WTC11 (cell line): ENCODE data around the gene ELP2. TPM values are rescaled to one million over a fixed set of nuclear protein-coding genes. Genes with fewer than 3 reads are reported as not detected.
A peak's percentile ranks its signal among the peaks of the same experiment; 100 is the strongest.

Experiments
- ATAC-seq: fragments of 200-7000 bp; cut with Tn5 transposase; 2 replicates; pipeline ENCODE4 v1.10.0; 2021; ENCODE audit warnings: mild to moderate bottlenecking, moderate library complexity
- Bru-seq: library from RNA; stranded (reverse); fragments of 400-500 nt; gene quantifications from one replicate; lab custom pipeline; 2021; lab: Mats Ljungman, UMichigan
- CTCF ChIA-PET: fragments of 300-600 bp; sonication (Branson Sonifier 250); formaldehyde crosslinking; loops from one replicate; lab custom pipeline; 2021; ENCODE audit warnings: antibody characterized with exemption; lab: Charles Lee
- POLR2A ChIA-PET: fragments of 350-600 bp; sonication (Branson Sonifier 250); formaldehyde crosslinking; loops from one replicate; lab custom pipeline; 2021; ENCODE audit warnings: antibody characterized with exemption; lab: Charles Lee
- DNase-seq: peaks from one replicate; pipeline ENCODE4 v3.0.0; 2021; ENCODE audit warnings: low spot score
- H3K27ac Mint-ChIP-seq: 2 replicates; pipeline ENCODE4 v1.8.0; 2021; ENCODE audit warnings: mixed read lengths
- H3K27me3 Mint-ChIP-seq: 2 replicates; pipeline ENCODE4 v1.8.0; 2021; ENCODE audit warnings: low read depth, mild to moderate bottlenecking, moderate library complexity, mixed read lengths
- H3K36me3 Mint-ChIP-seq: 2 replicates; pipeline ENCODE4 v1.8.0; 2021; ENCODE audit warnings: mixed read lengths
- H3K4me1 Mint-ChIP-seq: 2 replicates; pipeline ENCODE4 v1.8.0; 2022; ENCODE audit warnings: mixed read lengths
- H3K4me3 Mint-ChIP-seq: 2 replicates; pipeline ENCODE4 v1.8.0; 2021; ENCODE audit warnings: mild to moderate bottlenecking, moderate library complexity, mixed read lengths
- H3K9me3 Mint-ChIP-seq: 2 replicates; pipeline ENCODE4 v1.8.0; 2021; ENCODE audit warnings: mixed read lengths
- CREB1 ChIP-seq: sonication (generic); formaldehyde crosslinking; IDR thresholded peaks from 2 replicates; pipeline ENCODE4 v1.8.0; 2023; ENCODE audit warnings: mild to moderate bottlenecking, missing genetic modification reagents
- CREM ChIP-seq: sonication (generic); formaldehyde crosslinking; IDR thresholded peaks from 2 replicates; pipeline ENCODE4 v1.8.1; 2022; ENCODE audit warnings: mild to moderate bottlenecking, missing genetic modification reagents, moderate library complexity
- ESRRA ChIP-seq: sonication (generic); formaldehyde crosslinking; IDR thresholded peaks from 2 replicates; pipeline ENCODE4 v1.8.1; 2022; ENCODE audit warnings: mild to moderate bottlenecking, missing genetic modification reagents, borderline replicate concordance
- FOXK1 ChIP-seq: sonication (generic); formaldehyde crosslinking; IDR thresholded peaks from 2 replicates; pipeline ENCODE4 v1.8.0; 2022; ENCODE audit warnings: mild to moderate bottlenecking, moderate library complexity, missing genetic modification reagents
- FOXP1 ChIP-seq: sonication (generic); formaldehyde crosslinking; IDR thresholded peaks from 2 replicates; pipeline ENCODE4 v1.8.0; 2022; ENCODE audit warnings: missing genetic modification reagents, mild to moderate bottlenecking, moderate library complexity, borderline replicate concordance
- GRHL2 ChIP-seq: fragments of 250-450 bp; sonication (Bioruptor Pico); IDR thresholded peaks from 2 replicates; pipeline ENCODE4 v1.8.0; 2022; ENCODE audit warnings: mild to moderate bottlenecking, moderate library complexity; ENCODE audit not compliant: insufficient replicate concordance, severe bottlenecking
- GTF2I ChIP-seq: fragments of 250-450 bp; sonication (Bioruptor Pico); conservative IDR thresholded peaks from 2 replicates; pipeline ENCODE4 v1.4.0; 2021; ENCODE audit warnings: mild to moderate bottlenecking
- NFE2L1 ChIP-seq: sonication (generic); formaldehyde crosslinking; IDR thresholded peaks from 2 replicates; pipeline ENCODE4 v1.8.1; 2023; ENCODE audit warnings: missing genetic modification reagents
- NR1H2 ChIP-seq: sonication (generic); formaldehyde crosslinking; IDR thresholded peaks from 2 replicates; pipeline ENCODE4 v1.9.0; 2021; ENCODE audit warnings: mild to moderate bottlenecking, moderate library complexity, missing genetic modification reagents
- RELA ChIP-seq: sonication (generic); formaldehyde crosslinking; IDR thresholded peaks from 2 replicates; pipeline ENCODE4 v1.8.1; 2022; ENCODE audit warnings: missing genetic modification reagents, mild to moderate bottlenecking, borderline replicate concordance
- SMAD3 ChIP-seq: sonication (generic); formaldehyde crosslinking; IDR thresholded peaks from 2 replicates; pipeline ENCODE4 v1.8.0; 2022; ENCODE audit warnings: missing genetic modification reagents, mild to moderate bottlenecking, borderline replicate concordance
- SP1 ChIP-seq: sonication (generic); formaldehyde crosslinking; conservative IDR thresholded peaks from 2 replicates; pipeline ENCODE4 v1.8.1; 2022; ENCODE audit warnings: missing genetic modification reagents
- ZNF317 ChIP-seq: sonication (generic); formaldehyde crosslinking; IDR thresholded peaks from 2 replicates; pipeline ENCODE4 v1.8.1; 2023; ENCODE audit warnings: low read depth, mild to moderate bottlenecking, moderate library complexity, missing genetic modification reagents, borderline replicate concordance
- ZNF396 ChIP-seq: fragments of 250-450 bp; sonication (Bioruptor Pico); IDR thresholded peaks from 2 replicates; pipeline ENCODE4 v1.8.0; 2021; ENCODE audit warnings: mild to moderate bottlenecking, moderate library complexity, borderline replicate concordance
- ZNF416 ChIP-seq: fragments of 250-450 bp; sonication (Bioruptor Pico); IDR thresholded peaks from 2 replicates; pipeline ENCODE4 v1.9.0; 2021; ENCODE audit warnings: mild to moderate bottlenecking, inconsistent platforms
- ZNF671 ChIP-seq: fragments of 250-450 bp; sonication (Bioruptor Pico); IDR thresholded peaks from 2 replicates; pipeline ENCODE4 v1.8.0; 2021; ENCODE audit warnings: mild to moderate bottlenecking
- long read RNA-seq, 3 experiments: library from RNA in 1 of 3; library from capped mRNA in 1 of 3; library from polyadenylated mRNA in 1 of 3; unstranded in 2 of 3; stranded (forward) in 1 of 3; transcript quantifications; one replicate each; pipeline ENCODE4 v2.0.0, GENCODE V29; 2021
- total RNA-seq: library from RNA; stranded (reverse); gene quantifications from 3 replicates; pipeline ENCODE4 v1.2.3, GENCODE V29; 2021
- TF ChIP-seq, protein P1 (sequence below): sonication (generic); formaldehyde crosslinking; IDR thresholded peaks from 2 replicates; pipeline ENCODE4 v1.8.0; 2023; ENCODE audit warnings: missing genetic modification reagents
- TF ChIP-seq, protein P2 (sequence below): sonication (generic); formaldehyde crosslinking; IDR thresholded peaks from 2 replicates; pipeline ENCODE4 v1.8.1; 2023; ENCODE audit warnings: mild to moderate bottlenecking, missing genetic modification reagents, moderate library complexity
- TF ChIP-seq, protein P3 (sequence below): sonication (generic); formaldehyde crosslinking; IDR thresholded peaks from 2 replicates; pipeline ENCODE4 v1.8.1; 2023; ENCODE audit warnings: mild to moderate bottlenecking, moderate library complexity, missing genetic modification reagents
- TF ChIP-seq, protein P4 (sequence below): sonication (generic); formaldehyde crosslinking; IDR thresholded peaks from 2 replicates; pipeline ENCODE4 v1.8.1; 2023; ENCODE audit warnings: mild to moderate bottlenecking, missing genetic modification reagents
- TF ChIP-seq, protein P5 (sequence below): fragments of 250-450 bp; sonication (Bioruptor Pico); IDR thresholded peaks from 2 replicates; pipeline ENCODE4 v1.9.0; 2021; ENCODE audit warnings: mild to moderate bottlenecking

Gene ELP2, protein sequence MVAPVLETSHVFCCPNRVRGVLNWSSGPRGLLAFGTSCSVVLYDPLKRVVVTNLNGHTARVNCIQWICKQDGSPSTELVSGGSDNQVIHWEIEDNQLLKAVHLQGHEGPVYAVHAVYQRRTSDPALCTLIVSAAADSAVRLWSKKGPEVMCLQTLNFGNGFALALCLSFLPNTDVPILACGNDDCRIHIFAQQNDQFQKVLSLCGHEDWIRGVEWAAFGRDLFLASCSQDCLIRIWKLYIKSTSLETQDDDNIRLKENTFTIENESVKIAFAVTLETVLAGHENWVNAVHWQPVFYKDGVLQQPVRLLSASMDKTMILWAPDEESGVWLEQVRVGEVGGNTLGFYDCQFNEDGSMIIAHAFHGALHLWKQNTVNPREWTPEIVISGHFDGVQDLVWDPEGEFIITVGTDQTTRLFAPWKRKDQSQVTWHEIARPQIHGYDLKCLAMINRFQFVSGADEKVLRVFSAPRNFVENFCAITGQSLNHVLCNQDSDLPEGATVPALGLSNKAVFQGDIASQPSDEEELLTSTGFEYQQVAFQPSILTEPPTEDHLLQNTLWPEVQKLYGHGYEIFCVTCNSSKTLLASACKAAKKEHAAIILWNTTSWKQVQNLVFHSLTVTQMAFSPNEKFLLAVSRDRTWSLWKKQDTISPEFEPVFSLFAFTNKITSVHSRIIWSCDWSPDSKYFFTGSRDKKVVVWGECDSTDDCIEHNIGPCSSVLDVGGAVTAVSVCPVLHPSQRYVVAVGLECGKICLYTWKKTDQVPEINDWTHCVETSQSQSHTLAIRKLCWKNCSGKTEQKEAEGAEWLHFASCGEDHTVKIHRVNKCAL
- total RNA-seq (136 to 144 TPM (median 141 TPM) in 3 replicates), Bru-seq, nascent RNA (percentile 92 among the genes with signal in this experiment)
- long read RNA-seq, experiment 1, full-length matches to known transcripts: 266 of 402 reads
- long read RNA-seq, experiment 1, partial matches to known transcripts: 42 of 402 reads
- long read RNA-seq, experiment 1, other reads (novel, unspliced or antisense): 94 of 402 reads
- long read RNA-seq, experiment 2, full-length matches to known transcripts: 52 of 138 reads
- long read RNA-seq, experiment 2, partial matches to known transcripts: 25 of 138 reads
- long read RNA-seq, experiment 2, other reads (novel, unspliced or antisense): 61 of 138 reads
- long read RNA-seq, experiment 3, full-length matches to known transcripts: 121 of 191 reads
- long read RNA-seq, experiment 3, partial matches to known transcripts: 18 of 191 reads
- long read RNA-seq, experiment 3, other reads (novel, unspliced or antisense): 52 of 191 reads

DNA sequence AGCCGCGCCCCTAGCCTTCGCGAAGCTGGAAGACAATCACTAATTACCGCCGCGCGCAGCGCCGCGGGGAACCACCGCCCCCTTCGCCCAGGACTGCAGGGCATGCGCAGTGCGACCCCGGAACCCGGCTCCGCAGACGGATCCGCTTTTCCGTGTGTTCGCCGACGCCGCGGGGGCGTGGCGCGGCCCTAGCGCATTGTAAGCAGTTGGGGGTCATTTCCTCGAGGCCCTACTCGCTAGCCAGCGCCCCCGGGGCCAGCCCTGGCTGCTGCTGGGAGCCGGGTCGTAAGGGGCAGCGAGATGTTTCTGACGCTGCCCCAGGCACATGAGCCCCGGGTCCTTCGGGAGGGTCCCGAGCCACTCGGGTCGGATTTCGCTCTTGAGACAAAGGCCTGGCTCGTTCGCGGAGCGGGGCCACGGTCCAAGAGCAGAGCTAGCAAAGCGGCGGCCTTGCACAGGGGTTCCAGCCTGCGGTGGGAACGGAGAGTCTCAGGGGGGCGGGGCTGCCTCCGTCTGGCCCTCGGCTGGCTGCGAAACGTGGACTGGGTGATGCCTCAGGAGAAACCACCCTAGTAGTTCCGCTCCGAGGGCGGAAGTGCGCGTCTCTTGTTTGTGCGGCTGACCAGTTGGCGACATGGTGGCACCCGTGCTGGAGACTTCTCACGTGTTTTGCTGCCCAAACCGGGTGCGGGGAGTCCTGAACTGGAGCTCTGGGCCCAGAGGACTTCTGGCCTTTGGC is at the start of gene ELP2, which contains the start of gene SLC39A6:
Gene ELP2, plus strand, starts transcription at position 600 of the 739 bp plus-strand sequence. Its CDS starts 35 bp downstream, at position 635.
Gene SLC39A6, minus strand, starts transcription at position 41 of the 739 bp plus-strand sequence. CDS start 2,333 bp downstream, outside the sequence.
- Mint-ChIP-seq H3K36me3 (peaks cover 21% of the 10 kb centered on the region), H3K4me3 (peak within 1 kb of the TSS; percentile 95), H3K27me3 (no peaks in the 10 kb centered on the region), H3K27ac (peak within 1 kb of the TSS; percentile 93), H3K4me1 (peaks cover 36% of the 10 kb centered on the region), H3K9me3 (no peaks in the 10 kb centered on the region)
- DNase-seq (peak; percentile 96), ATAC-seq (peak; percentile 91)
- ChIA-PET POLR2A (interaction anchor here (0.6 to 1.9 kb wide), 5 partner anchors 60 to 466 kb away, joined by 3 to 8 read pairs (median 3); partner anchors contain the start of genes RMP24 and RPRD1A), CTCF (interaction anchor here (0.6 to 2.4 kb wide), 3 partner anchors 19 to 373 kb away, joined by 6 to 8 read pairs (median 6); no protein-coding TSS in a partner anchor)
- peak; percentile 94 for TF ChIP-seq FOXK1 (CRISPR knock-in tag)
- TF ChIP-seq, protein P1, sequence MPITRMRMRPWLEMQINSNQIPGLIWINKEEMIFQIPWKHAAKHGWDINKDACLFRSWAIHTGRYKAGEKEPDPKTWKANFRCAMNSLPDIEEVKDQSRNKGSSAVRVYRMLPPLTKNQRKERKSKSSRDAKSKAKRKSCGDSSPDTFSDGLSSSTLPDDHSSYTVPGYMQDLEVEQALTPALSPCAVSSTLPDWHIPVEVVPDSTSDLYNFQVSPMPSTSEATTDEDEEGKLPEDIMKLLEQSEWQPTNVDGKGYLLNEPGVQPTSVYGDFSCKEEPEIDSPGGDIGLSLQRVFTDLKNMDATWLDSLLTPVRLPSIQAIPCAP (CRISPR knock-in tag): no peak
- no peak for TF ChIP-seq ZNF396 (CRISPR knock-in tag)
- 0 out of 2 replicates have a peak, but pooled peaks have one; percentile 67 for TF ChIP-seq CREM (CRISPR knock-in tag)
- TF ChIP-seq ZNF317 (CRISPR knock-in tag): no peak
- TF ChIP-seq RELA (CRISPR knock-in tag): 0 out of 2 replicates have a peak, but pooled peaks have one; percentile 48
- TF ChIP-seq, protein P2, sequence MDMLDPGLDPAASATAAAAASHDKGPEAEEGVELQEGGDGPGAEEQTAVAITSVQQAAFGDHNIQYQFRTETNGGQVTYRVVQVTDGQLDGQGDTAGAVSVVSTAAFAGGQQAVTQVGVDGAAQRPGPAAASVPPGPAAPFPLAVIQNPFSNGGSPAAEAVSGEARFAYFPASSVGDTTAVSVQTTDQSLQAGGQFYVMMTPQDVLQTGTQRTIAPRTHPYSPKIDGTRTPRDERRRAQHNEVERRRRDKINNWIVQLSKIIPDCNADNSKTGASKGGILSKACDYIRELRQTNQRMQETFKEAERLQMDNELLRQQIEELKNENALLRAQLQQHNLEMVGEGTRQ: peak; percentile 65; the same call in 1 of the 2 replicates
- TF ChIP-seq SMAD3 (CRISPR knock-in tag): peak; percentile 9; the same call in 1 of the 2 replicates
- TF ChIP-seq ESRRA (CRISPR knock-in tag): 0 out of 2 replicates have a peak, but pooled peaks have one; percentile 22
- no peak for TF ChIP-seq ZNF416 (CRISPR knock-in tag)
- TF ChIP-seq NR1H2 (CRISPR knock-in tag): no peak
- TF ChIP-seq, protein P3, sequence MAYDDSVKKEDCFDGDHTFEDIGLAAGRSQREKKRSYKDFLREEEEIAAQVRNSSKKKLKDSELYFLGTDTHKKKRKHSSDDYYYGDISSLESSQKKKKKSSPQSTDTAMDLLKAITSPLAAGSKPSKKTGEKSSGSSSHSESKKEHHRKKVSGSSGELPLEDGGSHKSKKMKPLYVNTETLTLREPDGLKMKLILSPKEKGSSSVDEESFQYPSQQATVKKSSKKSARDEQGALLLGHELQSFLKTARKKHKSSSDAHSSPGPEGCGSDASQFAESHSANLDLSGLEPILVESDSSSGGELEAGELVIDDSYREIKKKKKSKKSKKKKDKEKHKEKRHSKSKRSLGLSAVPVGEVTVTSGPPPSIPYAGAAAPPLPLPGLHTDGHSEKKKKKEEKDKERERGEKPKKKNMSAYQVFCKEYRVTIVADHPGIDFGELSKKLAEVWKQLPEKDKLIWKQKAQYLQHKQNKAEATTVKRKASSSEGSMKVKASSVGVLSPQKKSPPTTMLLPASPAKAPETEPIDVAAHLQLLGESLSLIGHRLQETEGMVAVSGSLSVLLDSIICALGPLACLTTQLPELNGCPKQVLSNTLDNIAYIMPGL: peak; percentile 73; the same call in 1 of the 2 replicates
- no peak for TF ChIP-seq GRHL2 (CRISPR knock-in tag)
- TF ChIP-seq, protein P4, sequence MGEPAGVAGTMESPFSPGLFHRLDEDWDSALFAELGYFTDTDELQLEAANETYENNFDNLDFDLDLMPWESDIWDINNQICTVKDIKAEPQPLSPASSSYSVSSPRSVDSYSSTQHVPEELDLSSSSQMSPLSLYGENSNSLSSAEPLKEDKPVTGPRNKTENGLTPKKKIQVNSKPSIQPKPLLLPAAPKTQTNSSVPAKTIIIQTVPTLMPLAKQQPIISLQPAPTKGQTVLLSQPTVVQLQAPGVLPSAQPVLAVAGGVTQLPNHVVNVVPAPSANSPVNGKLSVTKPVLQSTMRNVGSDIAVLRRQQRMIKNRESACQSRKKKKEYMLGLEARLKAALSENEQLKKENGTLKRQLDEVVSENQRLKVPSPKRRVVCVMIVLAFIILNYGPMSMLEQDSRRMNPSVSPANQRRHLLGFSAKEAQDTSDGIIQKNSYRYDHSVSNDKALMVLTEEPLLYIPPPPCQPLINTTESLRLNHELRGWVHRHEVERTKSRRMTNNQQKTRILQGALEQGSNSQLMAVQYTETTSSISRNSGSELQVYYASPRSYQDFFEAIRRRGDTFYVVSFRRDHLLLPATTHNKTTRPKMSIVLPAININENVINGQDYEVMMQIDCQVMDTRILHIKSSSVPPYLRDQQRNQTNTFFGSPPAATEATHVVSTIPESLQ: no peak
- TF ChIP-seq NFE2L1 (CRISPR knock-in tag): no peak
- no peak for TF ChIP-seq GTF2I (CRISPR knock-in tag)
- 0 out of 2 replicates have a peak, but pooled peaks have one; percentile 35 for TF ChIP-seq CREB1 (CRISPR knock-in tag)
- TF ChIP-seq ZNF671 (CRISPR knock-in tag): no peak
- TF ChIP-seq FOXP1 (CRISPR knock-in tag): peak; percentile 73
- TF ChIP-seq SP1: peak; percentile 88
- TF ChIP-seq, protein P5, sequence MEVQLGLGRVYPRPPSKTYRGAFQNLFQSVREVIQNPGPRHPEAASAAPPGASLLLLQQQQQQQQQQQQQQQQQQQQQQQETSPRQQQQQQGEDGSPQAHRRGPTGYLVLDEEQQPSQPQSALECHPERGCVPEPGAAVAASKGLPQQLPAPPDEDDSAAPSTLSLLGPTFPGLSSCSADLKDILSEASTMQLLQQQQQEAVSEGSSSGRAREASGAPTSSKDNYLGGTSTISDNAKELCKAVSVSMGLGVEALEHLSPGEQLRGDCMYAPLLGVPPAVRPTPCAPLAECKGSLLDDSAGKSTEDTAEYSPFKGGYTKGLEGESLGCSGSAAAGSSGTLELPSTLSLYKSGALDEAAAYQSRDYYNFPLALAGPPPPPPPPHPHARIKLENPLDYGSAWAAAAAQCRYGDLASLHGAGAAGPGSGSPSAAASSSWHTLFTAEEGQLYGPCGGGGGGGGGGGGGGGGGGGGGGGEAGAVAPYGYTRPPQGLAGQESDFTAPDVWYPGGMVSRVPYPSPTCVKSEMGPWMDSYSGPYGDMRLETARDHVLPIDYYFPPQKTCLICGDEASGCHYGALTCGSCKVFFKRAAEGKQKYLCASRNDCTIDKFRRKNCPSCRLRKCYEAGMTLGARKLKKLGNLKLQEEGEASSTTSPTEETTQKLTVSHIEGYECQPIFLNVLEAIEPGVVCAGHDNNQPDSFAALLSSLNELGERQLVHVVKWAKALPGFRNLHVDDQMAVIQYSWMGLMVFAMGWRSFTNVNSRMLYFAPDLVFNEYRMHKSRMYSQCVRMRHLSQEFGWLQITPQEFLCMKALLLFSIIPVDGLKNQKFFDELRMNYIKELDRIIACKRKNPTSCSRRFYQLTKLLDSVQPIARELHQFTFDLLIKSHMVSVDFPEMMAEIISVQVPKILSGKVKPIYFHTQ (CRISPR knock-in tag): no peak
